Measurements from ENCODE around the gene RSPO4. TPM values are rescaled to one million over a fixed set of nuclear protein-coding genes. Genes with fewer than 3 reads are reported as not detected.

The RSPO4 gene
- 1 to 10 TPM in 1 of 2 donors, under 1 TPM in 1; 0.93 to 1.0 TPM for total RNA-seq
- not detected for polyA plus RNA-seq
- long read RNA-seq, donor 1: 0 reads
- long read RNA-seq, donor 2, partial matches to known transcripts: 0 of 2 reads
- long read RNA-seq, donor 2, other reads (novel, unspliced or antisense): 2 of 2 reads

GRCh38 chr20:1001911-1002681 lies at the start of gene RSPO4:
Gene RSPO4 (minus strand): TSS chr20:1002311. CDS start chr20:1002164, 147 bp downstream.
- H3K27ac ChIP-seq (ENCODE audit: low read depth in 1 of 2, low read length in 2 of 2): no peak within 1 kb of the TSS
- H3K4me1 ChIP-seq (ENCODE audit: control insufficient read depth in 1 of 2, insufficient read depth in 2 of 2, low read length in 2 of 2): no peaks in the 10 kb centered on the region
- 1 to 2% methylated on average over 33 to 88 of the region's 88 CpGs for WGBS, 2 donors
- ATAC-seq (ENCODE audit: low FRiP score) (no peak), DNase-seq (peak in 1 of 2 donors; percentile 69)
- H3K9me3 ChIP-seq (ENCODE audit: control insufficient read depth, low read length): no peaks in the 10 kb centered on the region
- H3K4me3 ChIP-seq (ENCODE audit: low read length in 2 of 2): no peak within 1 kb of the TSS
- no peaks in the 10 kb centered on the region for H3K36me3 ChIP-seq (ENCODE audit: control insufficient read depth in 1 of 2, insufficient read depth in 2 of 2, low read length in 1 of 2)
- no peaks in the 10 kb centered on the region for H3K27me3 ChIP-seq (ENCODE audit: control insufficient read depth in 1 of 2, insufficient read depth in 2 of 2, low read length in 1 of 2)
- intact Hi-C loops (cut with DNase I): no loop called here

GRCh38 chr20:1050440-1050839 lies 48.3 kb upstream of the RSPO4 start:
- Histone ChIP-seq H3K4me3 (ENCODE audit: low read length in 2 of 2) (no peak overlapping the region), H3K4me1 (ENCODE audit: control insufficient read depth in 1 of 2, insufficient read depth in 2 of 2, low read length in 2 of 2) (no peaks in the 10 kb centered on the region), H3K36me3 (ENCODE audit: control insufficient read depth in 1 of 2, insufficient read depth in 2 of 2, low read length in 1 of 2) (no peaks in the 10 kb centered on the region), H3K27me3 (ENCODE audit: control insufficient read depth in 1 of 2, insufficient read depth in 2 of 2, low read length in 1 of 2) (no peaks in the 10 kb centered on the region), H3K27ac (ENCODE audit: low read depth in 1 of 2, low read length in 2 of 2) (no peak overlapping the region), H3K9me3 (ENCODE audit: control insufficient read depth, low read length) (no peaks in the 10 kb centered on the region)
- WGBS, 2 donors: 79 to 81% methylated on average over 6 of the region's 6 CpGs
- ATAC-seq (ENCODE audit: low FRiP score) (no peak), DNase-seq (no peak)
- intact Hi-C loops (cut with DNase I): no loop called here

- H3K9me3 ChIP-seq (ENCODE audit: control insufficient read depth, low read length): no peaks in the 10 kb centered on the region
- no peak overlapping the region for H3K4me3 ChIP-seq (ENCODE audit: low read length in 2 of 2)
- H3K4me1 ChIP-seq (ENCODE audit: control insufficient read depth in 1 of 2, insufficient read depth in 2 of 2, low read length in 2 of 2): no peaks in the 10 kb centered on the region
- no peaks in the 10 kb centered on the region for H3K27me3 ChIP-seq (ENCODE audit: control insufficient read depth in 1 of 2, insufficient read depth in 2 of 2, low read length in 1 of 2)
- 89 to 90% methylated on average over 3 of the region's 3 CpGs for WGBS, 2 donors
- DNase-seq: no peak
- no peaks in the 10 kb centered on the region for H3K36me3 ChIP-seq (ENCODE audit: control insufficient read depth in 1 of 2, insufficient read depth in 2 of 2, low read length in 1 of 2)
- intact Hi-C loops (cut with DNase I): no loop called here
- no peak for ATAC-seq (ENCODE audit: low FRiP score)
- no peak overlapping the region for H3K27ac ChIP-seq (ENCODE audit: low read depth in 1 of 2, low read length in 2 of 2)
Observed at GRCh38 chr20:1045860-1046418, 43.8 kb upstream of the RSPO4 start.

- WGBS, 2 donors: 68 to 74% methylated on average over 7 of the region's 7 CpGs
- H3K27ac ChIP-seq (ENCODE audit: low read depth in 1 of 2, low read length in 2 of 2): no peak overlapping the region
- no peaks in the 10 kb centered on the region for H3K27me3 ChIP-seq (ENCODE audit: control insufficient read depth in 1 of 2, insufficient read depth in 2 of 2, low read length in 1 of 2)
- H3K4me3 ChIP-seq (ENCODE audit: low read length in 2 of 2): no peak overlapping the region
- intact Hi-C loops (cut with DNase I): no loop called here
- ATAC-seq (ENCODE audit: low FRiP score) (no peak), DNase-seq (no peak)
- no peaks in the 10 kb centered on the region for H3K4me1 ChIP-seq (ENCODE audit: control insufficient read depth in 1 of 2, insufficient read depth in 2 of 2, low read length in 2 of 2)
- H3K36me3 ChIP-seq (ENCODE audit: control insufficient read depth in 1 of 2, insufficient read depth in 2 of 2, low read length in 1 of 2): no peaks in the 10 kb centered on the region
- H3K9me3 ChIP-seq (ENCODE audit: control insufficient read depth, low read length): no peaks in the 10 kb centered on the region
Observed at GRCh38 chr20:1041845-1042390, 39.8 kb upstream of the RSPO4 start.

- Histone ChIP-seq H3K4me3 (ENCODE audit: low read length in 2 of 2) (no peak overlapping the region), H3K27ac (ENCODE audit: low read depth in 1 of 2, low read length in 2 of 2) (no peak overlapping the region), H3K36me3 (ENCODE audit: control insufficient read depth in 1 of 2, insufficient read depth in 2 of 2, low read length in 1 of 2) (no peaks in the 10 kb centered on the region), H3K4me1 (ENCODE audit: control insufficient read depth in 1 of 2, insufficient read depth in 2 of 2, low read length in 2 of 2) (no peaks in the 10 kb centered on the region), H3K9me3 (ENCODE audit: control insufficient read depth, low read length) (no peaks in the 10 kb centered on the region), H3K27me3 (ENCODE audit: control insufficient read depth in 1 of 2, insufficient read depth in 2 of 2, low read length in 1 of 2) (no peaks in the 10 kb centered on the region)
- no peak for DNase-seq
- 59 to 64% methylated on average over 2 of the region's 2 CpGs for WGBS, 2 donors
- ATAC-seq (ENCODE audit: low FRiP score): no peak
- intact Hi-C loops (cut with DNase I): no loop called here
Observed at GRCh38 chr20:1038205-1038604, 36.1 kb upstream of the RSPO4 start.

- Histone ChIP-seq H3K4me3 (ENCODE audit: low read length in 2 of 2) (no peak overlapping the region), H3K27me3 (ENCODE audit: control insufficient read depth in 1 of 2, insufficient read depth in 2 of 2, low read length in 1 of 2) (no peaks in the 10 kb centered on the region), H3K4me1 (ENCODE audit: control insufficient read depth in 1 of 2, insufficient read depth in 2 of 2, low read length in 2 of 2) (no peaks in the 10 kb centered on the region), H3K36me3 (ENCODE audit: control insufficient read depth in 1 of 2, insufficient read depth in 2 of 2, low read length in 1 of 2) (no peaks in the 10 kb centered on the region), H3K27ac (ENCODE audit: low read depth in 1 of 2, low read length in 2 of 2) (no peak overlapping the region), H3K9me3 (ENCODE audit: control insufficient read depth, low read length) (no peaks in the 10 kb centered on the region)
- intact Hi-C loops (cut with DNase I): no loop called here
- WGBS, 2 donors: 51 to 73% methylated on average over 2 of the region's 2 CpGs
- DNase-seq (no peak), ATAC-seq (ENCODE audit: low FRiP score) (no peak)
Observed at GRCh38 chr20:1037039-1037438, 34.9 kb upstream of the RSPO4 start.

- no peak overlapping the region for H3K27ac ChIP-seq (ENCODE audit: low read depth in 1 of 2, low read length in 2 of 2)
- WGBS, 2 donors: 60 to 64% methylated on average over 3 of the region's 3 CpGs
- H3K4me1 ChIP-seq (ENCODE audit: control insufficient read depth in 1 of 2, insufficient read depth in 2 of 2, low read length in 2 of 2): no peaks in the 10 kb centered on the region
- intact Hi-C loops (cut with DNase I): no loop called here
- DNase-seq: no peak
- no peaks in the 10 kb centered on the region for H3K27me3 ChIP-seq (ENCODE audit: control insufficient read depth in 1 of 2, insufficient read depth in 2 of 2, low read length in 1 of 2)
- H3K4me3 ChIP-seq (ENCODE audit: low read length in 2 of 2): no peak overlapping the region
- H3K9me3 ChIP-seq (ENCODE audit: control insufficient read depth, low read length): no peaks in the 10 kb centered on the region
- no peaks in the 10 kb centered on the region for H3K36me3 ChIP-seq (ENCODE audit: control insufficient read depth in 1 of 2, insufficient read depth in 2 of 2, low read length in 1 of 2)
- ATAC-seq (ENCODE audit: low FRiP score): no peak
Observed at GRCh38 chr20:1035466-1035865, 33.4 kb upstream of the RSPO4 start.

- no peak for ATAC-seq (ENCODE audit: low FRiP score)
- Histone ChIP-seq H3K9me3 (ENCODE audit: control insufficient read depth, low read length) (peaks cover 2% of the 10 kb centered on the region), H3K4me3 (ENCODE audit: low read length in 2 of 2) (no peak overlapping the region), H3K4me1 (ENCODE audit: control insufficient read depth in 1 of 2, insufficient read depth in 2 of 2, low read length in 2 of 2) (no peaks in the 10 kb centered on the region), H3K27me3 (ENCODE audit: control insufficient read depth in 1 of 2, insufficient read depth in 2 of 2, low read length in 1 of 2) (no peaks in the 10 kb centered on the region), H3K36me3 (ENCODE audit: control insufficient read depth in 1 of 2, insufficient read depth in 2 of 2, low read length in 1 of 2) (no peaks in the 10 kb centered on the region), H3K27ac (ENCODE audit: low read depth in 1 of 2, low read length in 2 of 2) (no peak overlapping the region)
- no peak for DNase-seq
- WGBS, 2 donors: 62 to 63% methylated on average over 4 of the region's 4 CpGs
- intact Hi-C loops (cut with DNase I): no loop called here
Observed at GRCh38 chr20:1034415-1034789, 32.3 kb upstream of the RSPO4 start.
